ENCODE results near the gene PALLD. TPM values are rescaled to one million over a fixed set of nuclear protein-coding genes. Genes with fewer than 3 reads are reported as not detected.

Gene PALLD
- total and polyA plus RNA-seq, 2 donors (not counting 3 experiments of a cell fraction or from before 2014, with no cell fraction given), result 13.4 to 48.2 TPM

DNA sequence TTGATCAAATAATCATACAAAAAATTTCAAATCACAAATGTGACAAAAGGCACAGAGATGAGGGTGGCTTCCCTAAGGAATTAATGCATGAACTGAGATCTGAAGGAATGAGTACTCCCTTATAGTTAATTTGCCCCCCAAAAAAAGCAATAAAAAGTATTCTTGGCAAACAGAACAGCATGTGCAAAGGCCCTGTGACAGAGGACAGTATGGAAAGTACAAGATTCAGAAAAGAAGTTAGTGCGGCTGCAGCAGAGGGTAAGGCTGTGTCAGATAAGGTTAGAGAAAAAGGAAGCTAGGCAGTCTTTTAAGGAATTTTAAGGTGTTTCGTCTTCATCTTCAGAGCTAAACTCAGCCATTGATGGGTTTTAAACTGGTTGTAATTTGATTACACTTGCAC lies 23.9 kb upstream of the PALLD start:
- H3K4me2 ChIP-seq (ENCODE audit: insufficient read depth, low read length), result no peak overlapping the region
- H3K79me2 ChIP-seq (ENCODE audit: control insufficient read depth, insufficient read depth, low read length), result peaks cover 5% of the 10 kb centered on the region
- no peaks in the 10 kb centered on the region for H3K9me3 ChIP-seq (replicated peaks; ENCODE audit: control insufficient read depth, insufficient read depth, low read length)
- no peak overlapping the region for H2AFZ ChIP-seq (ENCODE audit: low read depth, low read length)
- BruUV-seq (replicated peaks), result no TSS peak
- H3K27me3 ChIP-seq (ENCODE audit: control insufficient read depth in 2 of 2, insufficient read depth in 2 of 2, low read length in 2 of 2), result no peaks in the 10 kb centered on the region
- no peak for FAIRE-seq
- no peak overlapping the region for H3K27ac ChIP-seq (ENCODE audit: insufficient read depth, low read depth, low read length)
- peaks cover 6 to 8% of the 10 kb centered on the region in 2 experiments for H3K36me3 ChIP-seq (ENCODE audit: control insufficient read depth in 2 of 2, extremely low read depth in 1 of 2, insufficient read depth in 2 of 2, low read length in 2 of 2)
- POLR2A ChIA-PET, result no interaction called here
- H3K4me1 ChIP-seq (ENCODE audit: control insufficient read depth, extremely low read depth, insufficient read depth, low read length), result peaks cover 7% of the 10 kb centered on the region
- no peak for TF ChIP-seq FOS (IDR thresholded peaks at IDR 0.05; ENCODE audit: borderline replicate concordance, insufficient read depth, low read length)
- TF ChIP-seq POLR2AphosphoS5 (IDR thresholded peaks at IDR 0.05; ENCODE audit: insufficient read depth, low read depth, low read length), result no peak
- TF ChIP-seq EZH2 (IDR thresholded peaks at IDR 0.05; ENCODE audit: borderline replicate concordance, low read depth, low read length, severe bottlenecking), result no peak
- no peak for TF ChIP-seq MYC (IDR thresholded peaks at IDR 0.05; ENCODE audit: low read depth, low read length)
- no peak for TF ChIP-seq GATA2 (IDR thresholded peaks at IDR 0.05; ENCODE audit: insufficient read depth, insufficient read length, low read depth, low read length)
- TF ChIP-seq, protein P1, sequence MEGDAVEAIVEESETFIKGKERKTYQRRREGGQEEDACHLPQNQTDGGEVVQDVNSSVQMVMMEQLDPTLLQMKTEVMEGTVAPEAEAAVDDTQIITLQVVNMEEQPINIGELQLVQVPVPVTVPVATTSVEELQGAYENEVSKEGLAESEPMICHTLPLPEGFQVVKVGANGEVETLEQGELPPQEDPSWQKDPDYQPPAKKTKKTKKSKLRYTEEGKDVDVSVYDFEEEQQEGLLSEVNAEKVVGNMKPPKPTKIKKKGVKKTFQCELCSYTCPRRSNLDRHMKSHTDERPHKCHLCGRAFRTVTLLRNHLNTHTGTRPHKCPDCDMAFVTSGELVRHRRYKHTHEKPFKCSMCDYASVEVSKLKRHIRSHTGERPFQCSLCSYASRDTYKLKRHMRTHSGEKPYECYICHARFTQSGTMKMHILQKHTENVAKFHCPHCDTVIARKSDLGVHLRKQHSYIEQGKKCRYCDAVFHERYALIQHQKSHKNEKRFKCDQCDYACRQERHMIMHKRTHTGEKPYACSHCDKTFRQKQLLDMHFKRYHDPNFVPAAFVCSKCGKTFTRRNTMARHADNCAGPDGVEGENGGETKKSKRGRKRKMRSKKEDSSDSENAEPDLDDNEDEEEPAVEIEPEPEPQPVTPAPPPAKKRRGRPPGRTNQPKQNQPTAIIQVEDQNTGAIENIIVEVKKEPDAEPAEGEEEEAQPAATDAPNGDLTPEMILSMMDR (IDR thresholded peaks at IDR 0.05; ENCODE audit: extremely low read depth in 1 of 2, insufficient read depth in 1 of 2, low read depth in 1 of 2, low read length in 2 of 2), result no peak
- no peak for TF ChIP-seq JUN (IDR thresholded peaks at IDR 0.05; ENCODE audit: borderline replicate concordance, insufficient read depth, insufficient read length, low read depth)
- TF ChIP-seq POLR2A (IDR thresholded peaks at IDR 0.05; ENCODE audit: low read depth, low read length), result no peak
- H3K4me3 ChIP-seq (replicated peaks in 1 of 3; ENCODE audit: insufficient read depth in 1 of 3, low read depth in 1 of 3, low read length in 3 of 3), result no peak overlapping the region
- no peak overlapping the region for H3K9ac ChIP-seq (replicated peaks; ENCODE audit: extremely low read depth, insufficient read depth, low read length)
- intact Hi-C loops (cut with micrococcal nuclease) (loop anchor here (1.0 kb wide), 1 partner anchor 8 kb away; no protein-coding TSS in a partner anchor), dilution Hi-C loops (cut with MboI; ENCODE audit: extremely low pct_ligation_motif_present, low sequenced_read_pairs) (no loop called here)
- H4K20me1 ChIP-seq (replicated peaks; ENCODE audit: control insufficient read depth, extremely low read depth, insufficient read depth, low read length), result no peaks in the 10 kb centered on the region
- CTCF ChIA-PET, result no interaction called here
- DNase-seq (ENCODE audit: low read depth, low spot score), result no peak
- no peaks in the 10 kb centered on the region for H3K9me1 ChIP-seq (replicated peaks; ENCODE audit: control insufficient read depth, extremely low read depth, insufficient read depth, low read length)

All from endothelial cell of umbilical vein (primary cell).